ENCODE data around the gene LOXHD1.

DNA sequence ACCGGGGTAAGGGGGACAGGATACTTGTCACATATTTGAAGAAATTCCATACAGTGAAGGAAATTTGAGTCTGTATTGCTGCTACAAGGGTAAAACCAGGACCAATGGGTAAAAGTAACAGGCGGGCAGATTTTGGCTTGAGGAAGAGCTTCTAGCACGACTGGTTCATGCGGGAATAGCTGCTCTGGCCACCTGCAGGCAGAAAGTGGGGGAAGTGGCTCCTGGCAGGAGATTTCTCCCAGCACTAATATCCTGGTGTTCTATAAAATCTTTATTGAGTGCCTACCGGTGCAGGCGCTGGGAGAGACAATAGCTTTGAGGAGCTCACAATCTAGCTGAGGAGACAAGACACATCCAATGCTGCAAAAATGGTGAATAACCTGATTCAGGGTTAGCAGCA is 198.5 kb downstream of the LOXHD1 start:
- TF ChIP-seq, protein P1, sequence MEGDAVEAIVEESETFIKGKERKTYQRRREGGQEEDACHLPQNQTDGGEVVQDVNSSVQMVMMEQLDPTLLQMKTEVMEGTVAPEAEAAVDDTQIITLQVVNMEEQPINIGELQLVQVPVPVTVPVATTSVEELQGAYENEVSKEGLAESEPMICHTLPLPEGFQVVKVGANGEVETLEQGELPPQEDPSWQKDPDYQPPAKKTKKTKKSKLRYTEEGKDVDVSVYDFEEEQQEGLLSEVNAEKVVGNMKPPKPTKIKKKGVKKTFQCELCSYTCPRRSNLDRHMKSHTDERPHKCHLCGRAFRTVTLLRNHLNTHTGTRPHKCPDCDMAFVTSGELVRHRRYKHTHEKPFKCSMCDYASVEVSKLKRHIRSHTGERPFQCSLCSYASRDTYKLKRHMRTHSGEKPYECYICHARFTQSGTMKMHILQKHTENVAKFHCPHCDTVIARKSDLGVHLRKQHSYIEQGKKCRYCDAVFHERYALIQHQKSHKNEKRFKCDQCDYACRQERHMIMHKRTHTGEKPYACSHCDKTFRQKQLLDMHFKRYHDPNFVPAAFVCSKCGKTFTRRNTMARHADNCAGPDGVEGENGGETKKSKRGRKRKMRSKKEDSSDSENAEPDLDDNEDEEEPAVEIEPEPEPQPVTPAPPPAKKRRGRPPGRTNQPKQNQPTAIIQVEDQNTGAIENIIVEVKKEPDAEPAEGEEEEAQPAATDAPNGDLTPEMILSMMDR (conservative IDR thresholded peaks at IDR 0.05; ENCODE audit: low read depth, low read length), result no peak
- no peak for TF ChIP-seq EZH2 (IDR thresholded peaks at IDR 0.05; ENCODE audit: borderline replicate concordance, low read depth, low read length, poor library complexity, severe bottlenecking)
